Measurements from ENCODE around the gene NBEA.

DNA sequence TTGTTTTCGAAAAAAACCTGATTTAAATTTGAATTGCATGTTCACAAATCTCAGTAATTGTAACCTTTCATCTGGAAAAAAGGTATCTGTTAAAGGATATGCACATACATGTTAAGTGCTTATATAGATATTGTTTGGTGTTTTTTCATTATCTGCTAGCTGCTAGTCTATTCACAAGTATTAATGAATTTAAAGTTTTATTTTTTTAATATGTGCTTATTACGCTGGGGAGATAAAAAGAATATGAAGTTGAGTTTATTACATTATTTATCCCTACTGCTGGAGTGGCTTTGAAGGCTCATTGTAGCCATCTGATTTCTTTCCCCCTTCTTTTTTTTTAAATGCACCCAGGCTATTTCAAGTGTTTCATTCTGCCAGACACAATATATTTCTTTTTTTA, 538.3 kb downstream of the NBEA start:
- TF ChIP-seq, protein P1, sequence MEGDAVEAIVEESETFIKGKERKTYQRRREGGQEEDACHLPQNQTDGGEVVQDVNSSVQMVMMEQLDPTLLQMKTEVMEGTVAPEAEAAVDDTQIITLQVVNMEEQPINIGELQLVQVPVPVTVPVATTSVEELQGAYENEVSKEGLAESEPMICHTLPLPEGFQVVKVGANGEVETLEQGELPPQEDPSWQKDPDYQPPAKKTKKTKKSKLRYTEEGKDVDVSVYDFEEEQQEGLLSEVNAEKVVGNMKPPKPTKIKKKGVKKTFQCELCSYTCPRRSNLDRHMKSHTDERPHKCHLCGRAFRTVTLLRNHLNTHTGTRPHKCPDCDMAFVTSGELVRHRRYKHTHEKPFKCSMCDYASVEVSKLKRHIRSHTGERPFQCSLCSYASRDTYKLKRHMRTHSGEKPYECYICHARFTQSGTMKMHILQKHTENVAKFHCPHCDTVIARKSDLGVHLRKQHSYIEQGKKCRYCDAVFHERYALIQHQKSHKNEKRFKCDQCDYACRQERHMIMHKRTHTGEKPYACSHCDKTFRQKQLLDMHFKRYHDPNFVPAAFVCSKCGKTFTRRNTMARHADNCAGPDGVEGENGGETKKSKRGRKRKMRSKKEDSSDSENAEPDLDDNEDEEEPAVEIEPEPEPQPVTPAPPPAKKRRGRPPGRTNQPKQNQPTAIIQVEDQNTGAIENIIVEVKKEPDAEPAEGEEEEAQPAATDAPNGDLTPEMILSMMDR (IDR thresholded peaks at IDR 0.05), result no peak
- no peak for TF ChIP-seq POLR2AphosphoS5 (IDR thresholded peaks at IDR 0.05; ENCODE audit: low read depth, low read length)
